Keratinocyte (primary cell): ENCODE results near the gene DPYD. TPM values are rescaled to one million over a fixed set of nuclear protein-coding genes. Genes with fewer than 3 reads are reported as not detected.

Experiments
- DNase-seq: peaks from one replicate; pipeline ENCODE4 v3.0.0-alpha.2; 2011; ENCODE audit warnings: low read depth, missing footprints, low spot score
- FAIRE-seq: peaks from 2 replicates; lab custom pipeline; 2011; peaks lifted over from hg19 to GRCh38; lab: Jason Lieb, UNC
- H2AFZ ChIP-seq: 2 replicates; pipeline ENCODE4 v1.6.0; 2012; ENCODE audit warnings: low read length, control low read depth, inconsistent platforms; ENCODE audit not compliant: control insufficient read depth
- H3K27ac ChIP-seq: 2 replicates; pipeline ENCODE4 v1.5.1; 2011; ENCODE audit warnings: low read length; ENCODE audit not compliant: control insufficient read depth, insufficient read depth
- H3K27me3 ChIP-seq: 3 replicates; pipeline ENCODE4 v1.6.0; 2011; ENCODE audit warnings: low read length; ENCODE audit not compliant: control insufficient read depth, insufficient read depth; ENCODE audit errors: extremely low read depth
- H3K36me3 ChIP-seq, 2 experiments: 2 replicates in 1 of 2; 3 replicates in 1 of 2; pipeline ENCODE4 v1.5.1; 2011; ENCODE audit warnings: low read length in 2 of 2, mild to moderate bottlenecking in 1 of 2; ENCODE audit not compliant: control insufficient read depth in 2 of 2, insufficient read depth in 2 of 2; ENCODE audit errors: extremely low read depth in 1 of 2
- H3K4me1 ChIP-seq: 3 replicates; pipeline ENCODE4 v1.5.1; 2011; ENCODE audit warnings: low read length; ENCODE audit not compliant: control insufficient read depth, insufficient read depth; ENCODE audit errors: extremely low read depth
- H3K4me2 ChIP-seq: 3 replicates; pipeline ENCODE4 v1.6.0; 2011; ENCODE audit warnings: low read depth, low read length; ENCODE audit not compliant: control insufficient read depth, insufficient read depth; ENCODE audit errors: extremely low read depth
- H3K4me3 ChIP-seq, 3 experiments: fragments of 200-600 bp in 1 of 3; sonication (generic) in 1 of 3; 2 replicates in 2 of 3; 3 replicates in 1 of 3; pipeline ENCODE4 v1.5.1; 2011 to 2016; ENCODE audit warnings: low read length in 3 of 3, mild to moderate bottlenecking in 3 of 3, control low read depth in 2 of 3, inconsistent platforms in 1 of 3, low read depth in 1 of 3, mixed read lengths in 1 of 3, mixed run types in 1 of 3, moderate library complexity in 1 of 3; ENCODE audit not compliant: control insufficient read depth in 2 of 3, insufficient read depth in 2 of 3; ENCODE audit errors: extremely low read depth in 1 of 3
- H3K79me2 ChIP-seq: 2 replicates; pipeline ENCODE4 v1.6.0; 2012; ENCODE audit warnings: low read length; ENCODE audit not compliant: control insufficient read depth, insufficient read depth
- H3K9ac ChIP-seq: 3 replicates; pipeline ENCODE4 v1.6.0; 2011; ENCODE audit warnings: low read length; ENCODE audit not compliant: control insufficient read depth, insufficient read depth; ENCODE audit errors: extremely low read depth
- H3K9me1 ChIP-seq: 3 replicates; pipeline ENCODE4 v1.6.0; 2011; ENCODE audit warnings: low read length; ENCODE audit not compliant: control insufficient read depth, insufficient read depth; ENCODE audit errors: extremely low read depth
- H3K9me3 ChIP-seq: 2 replicates; pipeline ENCODE4 v1.5.1; 2012; ENCODE audit warnings: low read depth, low read length; ENCODE audit not compliant: control insufficient read depth
- H4K20me1 ChIP-seq: 3 replicates; pipeline ENCODE4 v1.6.0; 2011; ENCODE audit warnings: low read length; ENCODE audit not compliant: control insufficient read depth, insufficient read depth; ENCODE audit errors: extremely low read depth
- CTCF ChIP-seq, 3 experiments: IDR thresholded peaks in 1 of 3; conservative IDR thresholded peaks in 1 of 3; optimal IDR thresholded peaks in 1 of 3; 2 replicates in 2 of 3; 3 replicates in 1 of 3; pipeline versions ENCODE3 to v1.5.1; 2011; ENCODE audit warnings: low read length in 3 of 3, mild to moderate bottlenecking in 3 of 3, moderate library complexity in 2 of 3, control low read depth in 1 of 3, inconsistent platforms in 1 of 3; ENCODE audit not compliant: insufficient read depth in 2 of 3; ENCODE audit errors: extremely low read depth in 1 of 3
- EZH2 ChIP-seq: IDR thresholded peaks from one replicate; pipeline ENCODE4 v1.6.1; 2012; ENCODE audit warnings: inconsistent platforms, mild to moderate bottlenecking, low read length, moderate library complexity
- dilution Hi-C: fragments of 300-500 bp; cut with MboI; formaldehyde crosslinking; loops from one replicate; pipeline ENCODE4 v1.7.0; 2020; ENCODE audit warnings: low sequenced_read_pairs; ENCODE audit not compliant: extremely low pct_ligation_motif_present
- polyA plus RNA-seq, 5 experiments: library from polyadenylated mRNA; depleted of rRNA in 3 of 5; stranded (reverse) in 3 of 5; stranded (forward) in 1 of 5; unstranded in 1 of 5; fragments of >200 nt; gene quantifications; 1 replicate in 1 of 5; 2 replicates in 3 of 5; 3 replicates in 1 of 5; pipeline versions ENCODE4 v1.2.1 to v1.2.3, GENCODE V29; 2011 to 2012; ENCODE audit warnings: missing spikeins in 2 of 5, low read depth in 1 of 5, low replicate concordance in 1 of 5

DPYD gene
- polyA plus RNA-seq, 1 donor (not counting 4 experiments of a cell fraction or from before 2014, with no cell fraction given): 1.9 TPM

GRCh38 chr1:97482022-97482421, 438.8 kb downstream of the DPYD start:
- dilution Hi-C loops: no loop called here
- TF ChIP-seq EZH2: no peak
- no peak for TF ChIP-seq CTCF (optimal IDR thresholded peaks at IDR 0.05 in 1 of 3, IDR thresholded peaks at IDR 0.05 in 1 of 3, conservative IDR thresholded peaks at IDR 0.05 in 1 of 3; ENCODE audit: extremely low read depth in 1 of 3, insufficient read depth in 2 of 3, low read length in 3 of 3)
- Histone ChIP-seq H3K9ac (no peak overlapping the region), H3K27ac (no peak overlapping the region), H3K79me2 (no peaks in the 10 kb centered on the region), H3K9me1 (no peaks in the 10 kb centered on the region), H3K9me3 (no peaks in the 10 kb centered on the region), H3K4me1 (no peaks in the 10 kb centered on the region), H2AFZ (no peak overlapping the region), H3K36me3 (no peaks in the 10 kb centered on the region), H3K4me3 (no peak overlapping the region), H4K20me1 (no peaks in the 10 kb centered on the region), H3K4me2 (no peak overlapping the region), H3K27me3 (no peaks in the 10 kb centered on the region)
- FAIRE-seq (no peak), DNase-seq (no peak)

- Histone ChIP-seq H3K36me3 (no peaks in the 10 kb centered on the region), H2AFZ (no peak overlapping the region), H3K9ac (no peak overlapping the region), H3K4me1 (no peaks in the 10 kb centered on the region), H3K79me2 (no peaks in the 10 kb centered on the region), H3K9me3 (no peaks in the 10 kb centered on the region), H3K4me3 (no peak overlapping the region), H3K4me2 (no peak overlapping the region), H3K27me3 (no peaks in the 10 kb centered on the region), H3K27ac (no peak overlapping the region), H4K20me1 (no peaks in the 10 kb centered on the region), H3K9me1 (no peaks in the 10 kb centered on the region)
- FAIRE-seq (no peak), DNase-seq (no peak)
- TF ChIP-seq EZH2: no peak
- no peak for TF ChIP-seq CTCF (optimal IDR thresholded peaks at IDR 0.05 in 1 of 3, IDR thresholded peaks at IDR 0.05 in 1 of 3, conservative IDR thresholded peaks at IDR 0.05 in 1 of 3; ENCODE audit: extremely low read depth in 1 of 3, insufficient read depth in 2 of 3, low read length in 3 of 3)
- dilution Hi-C loops: no loop called here
Observed at GRCh38 chr1:97467445-97467844, 453.4 kb downstream of the DPYD start.
